Stimulated activated CD4-positive, alpha-beta T cell treated with anti-CD3 and anti-CD28 coated beads, Interleukin-2, amount 100 ng/mL, for 48 hours (primary cell): ENCODE data around the gene PRR29.
"Not testable (repeated sequence)": the region's sequence is repeated elsewhere in the genome, so short reads cannot be mapped to it uniquely, and the experiment has no call there.

ENCODE experiments used
- DNase-seq, 2 donors: peaks; one replicate each; pipeline ENCODE4 v3.0.0-alpha.2; 2020

The PRR29 gene

GRCh38 chr17:63998721-63999679, 849 bp downstream of the PRR29 start:
- no peak for DNase-seq

- no peak for DNase-seq
Measured at GRCh38 chr17:63999680-64000531, 1.8 kb downstream of the PRR29 start.

GRCh38 chr17:64001091-64001579, 3.0 kb downstream of the PRR29 start:
- DNase-seq = no peak

GRCh38 chr17:64001763-64002529, 3.8 kb downstream of the PRR29 start:
- DNase-seq = no peak

- no peak for DNase-seq
Measured at GRCh38 chr17:64002658-64003525, 4.7 kb downstream of the PRR29 start.

- no peak for DNase-seq
Measured at GRCh38 chr17:64003526-64004121, 5.5 kb downstream of the PRR29 start.

GRCh38 chr17:64004218-64004770, 6.1 kb downstream of the PRR29 start:
- no peak for DNase-seq

- no peak for DNase-seq
Measured at GRCh38 chr17:64004903-64005733, 7.0 kb downstream of the PRR29 start.

- DNase-seq = no peak
Measured at GRCh38 chr17:64005734-64006167, 7.6 kb downstream of the PRR29 start.

- no peak for DNase-seq
Measured at GRCh38 chr17:64006361-64007088, 8.4 kb downstream of the PRR29 start.

GRCh38 chr17:64007089-64007837, 9.1 kb downstream of the PRR29 start:
- DNase-seq = not testable (repeated sequence)

GRCh38 chr17:64007838-64008282, 9.7 kb downstream of the PRR29 start:
- no peak for DNase-seq

- no peak for DNase-seq
Measured at GRCh38 chr17:64008346-64008745, 10.2 kb downstream of the PRR29 start.

GRCh38 chr17:64008830-64009229, 10.7 kb downstream of the PRR29 start:
- no peak for DNase-seq

- no peak for DNase-seq
Measured at GRCh38 chr17:64009571-64010402, 11.6 kb downstream of the PRR29 start.

- DNase-seq = no peak
Measured at GRCh38 chr17:64015447-64015846, 17.3 kb downstream of the PRR29 start.

- no peak for DNase-seq
Measured at GRCh38 chr17:64016231-64016784, 18.2 kb downstream of the PRR29 start.
